ENCODE results near the gene TSPAN5. TPM values are rescaled to one million over a fixed set of nuclear protein-coding genes. Genes with fewer than 3 reads are reported as not detected.
A peak's percentile ranks its signal among the peaks of the same experiment; 100 is the strongest.

Gene TSPAN5
- polyA plus RNA-seq, 1 donor (not counting 4 experiments of a cell fraction or from before 2014, with no cell fraction given), result 45.5 TPM

GRCh38 chr4:98630737-98631454 lies 27.5 kb downstream of the TSPAN5 start:
- no peak overlapping the region for H3K27ac ChIP-seq (ENCODE audit: control insufficient read depth, insufficient read depth, low read length)

GRCh38 chr4:98627531-98628257 lies 30.7 kb downstream of the TSPAN5 start:
- no peak overlapping the region for H2AFZ ChIP-seq (ENCODE audit: control insufficient read depth, low read length)
- H3K4me3 ChIP-seq (ENCODE audit: control insufficient read depth in 2 of 3, extremely low read depth in 1 of 3, insufficient read depth in 2 of 3, low read depth in 1 of 3, low read length in 3 of 3), result no peak overlapping the region
- H3K36me3 ChIP-seq (ENCODE audit: control insufficient read depth in 2 of 2, extremely low read depth in 1 of 2, insufficient read depth in 2 of 2, low read length in 2 of 2), result peaks cover 0 to 3% of the 10 kb centered on the region in 2 experiments
- peak overlapping the region; percentile 85 for H3K27ac ChIP-seq (ENCODE audit: control insufficient read depth, insufficient read depth, low read length)
- H3K9me1 ChIP-seq (ENCODE audit: control insufficient read depth, extremely low read depth, insufficient read depth, low read length), result no peaks in the 10 kb centered on the region
- dilution Hi-C loops (cut with MboI; ENCODE audit: extremely low pct_ligation_motif_present, low sequenced_read_pairs), result no loop called here
- peaks cover 83% of the 10 kb centered on the region for H3K79me2 ChIP-seq (ENCODE audit: control insufficient read depth, insufficient read depth, low read length)
- no peaks in the 10 kb centered on the region for H3K27me3 ChIP-seq (ENCODE audit: control insufficient read depth, extremely low read depth, insufficient read depth, low read length)
- H3K4me1 ChIP-seq (ENCODE audit: control insufficient read depth, extremely low read depth, insufficient read depth, low read length), result peaks cover 38% of the 10 kb centered on the region
- H3K4me2 ChIP-seq (ENCODE audit: control insufficient read depth, extremely low read depth, insufficient read depth, low read depth, low read length), result peak overlapping the region; percentile 27
- H3K9me3 ChIP-seq (ENCODE audit: control insufficient read depth, low read depth, low read length), result no peaks in the 10 kb centered on the region
- peak; percentile 94 for FAIRE-seq
- no peak for DNase-seq (ENCODE audit: low read depth, low spot score)
- no peak overlapping the region for H3K9ac ChIP-seq (ENCODE audit: control insufficient read depth, extremely low read depth, insufficient read depth, low read length)
- TF ChIP-seq CTCF (optimal IDR thresholded peaks at IDR 0.05 in 1 of 3, IDR thresholded peaks at IDR 0.05 in 1 of 3, conservative IDR thresholded peaks at IDR 0.05 in 1 of 3; ENCODE audit: extremely low read depth in 1 of 3, insufficient read depth in 2 of 3, low read length in 3 of 3) (no peak), EZH2 (IDR thresholded peaks at IDR 0.05; ENCODE audit: low read length) (no peak)
- H4K20me1 ChIP-seq (ENCODE audit: control insufficient read depth, extremely low read depth, insufficient read depth, low read length), result no peaks in the 10 kb centered on the region

More at GRCh38 chr4:98630737-98631454, 27.5 kb downstream of the TSPAN5 start:
- no peak for FAIRE-seq
- dilution Hi-C loops (cut with MboI; ENCODE audit: extremely low pct_ligation_motif_present, low sequenced_read_pairs), result no loop called here
- Histone ChIP-seq H2AFZ (ENCODE audit: control insufficient read depth, low read length) (no peak overlapping the region), H3K9me1 (ENCODE audit: control insufficient read depth, extremely low read depth, insufficient read depth, low read length) (no peaks in the 10 kb centered on the region), H3K27me3 (ENCODE audit: control insufficient read depth, extremely low read depth, insufficient read depth, low read length) (no peaks in the 10 kb centered on the region), H3K4me3 (ENCODE audit: control insufficient read depth in 2 of 3, extremely low read depth in 1 of 3, insufficient read depth in 2 of 3, low read depth in 1 of 3, low read length in 3 of 3) (no peak overlapping the region), H3K36me3 (ENCODE audit: control insufficient read depth in 2 of 2, extremely low read depth in 1 of 2, insufficient read depth in 2 of 2, low read length in 2 of 2) (peaks cover 0 to 3% of the 10 kb centered on the region in 2 experiments), H3K4me2 (ENCODE audit: control insufficient read depth, extremely low read depth, insufficient read depth, low read depth, low read length) (no peak overlapping the region), H3K9ac (ENCODE audit: control insufficient read depth, extremely low read depth, insufficient read depth, low read length) (no peak overlapping the region), H3K9me3 (ENCODE audit: control insufficient read depth, low read depth, low read length) (no peaks in the 10 kb centered on the region), H3K79me2 (ENCODE audit: control insufficient read depth, insufficient read depth, low read length) (peaks cover 86% of the 10 kb centered on the region), H4K20me1 (ENCODE audit: control insufficient read depth, extremely low read depth, insufficient read depth, low read length) (no peaks in the 10 kb centered on the region), H3K4me1 (ENCODE audit: control insufficient read depth, extremely low read depth, insufficient read depth, low read length) (peaks cover 23% of the 10 kb centered on the region)
- TF ChIP-seq CTCF (optimal IDR thresholded peaks at IDR 0.05 in 1 of 3, IDR thresholded peaks at IDR 0.05 in 1 of 3, conservative IDR thresholded peaks at IDR 0.05 in 1 of 3; ENCODE audit: extremely low read depth in 1 of 3, insufficient read depth in 2 of 3, low read length in 3 of 3) (peak in 1 of 3 experiments; percentile 8), EZH2 (IDR thresholded peaks at IDR 0.05; ENCODE audit: low read length) (no peak)
- no peak for DNase-seq (ENCODE audit: low read depth, low spot score)
